ENCODE data around the gene TMEM52.
A peak's percentile ranks its signal among the peaks of the same experiment; 100 is the strongest.

The TMEM52 gene

GRCh38 chr1:1918901-1919303, at the start of gene TMEM52:
Gene TMEM52, minus strand, starts transcription at chr1:1919279. Its CDS starts 14 bp downstream, at chr1:1919265.
- no peak for DNase-seq (ENCODE audit: low read depth)

- DNase-seq (ENCODE audit: low read depth): no peak
These were observed 48.8 kb upstream of the TMEM52 start for GRCh38 chr1:1967879-1968278.

- no peak for DNase-seq (ENCODE audit: low read depth)
These were observed 48.1 kb upstream of the TMEM52 start for GRCh38 chr1:1967151-1967550.

GRCh38 chr1:1966071-1966740, 47.1 kb upstream of the TMEM52 start:
- DNase-seq (ENCODE audit: low read depth): no peak

- no peak for DNase-seq (ENCODE audit: low read depth)
These were observed 46.5 kb upstream of the TMEM52 start for GRCh38 chr1:1965546-1965945.

GRCh38 chr1:1964811-1965210, 45.7 kb upstream of the TMEM52 start:
- no peak for DNase-seq (ENCODE audit: low read depth)

GRCh38 chr1:1963570-1963969, 44.5 kb upstream of the TMEM52 start:
- no peak for DNase-seq (ENCODE audit: low read depth)

GRCh38 chr1:1962752-1963151, 43.7 kb upstream of the TMEM52 start:
- no peak for DNase-seq (ENCODE audit: low read depth)

GRCh38 chr1:1960480-1961196, 41.6 kb upstream of the TMEM52 start:
- DNase-seq (ENCODE audit: low read depth): no peak

GRCh38 chr1:1959840-1960479, 40.9 kb upstream of the TMEM52 start:
- DNase-seq (ENCODE audit: low read depth): peak; percentile 64

- DNase-seq (ENCODE audit: low read depth): no peak
These were observed 40.4 kb upstream of the TMEM52 start for GRCh38 chr1:1959459-1959839.

GRCh38 chr1:1958071-1958541, 39.0 kb upstream of the TMEM52 start:
- no peak for DNase-seq (ENCODE audit: low read depth)

GRCh38 chr1:1957533-1957961, 38.5 kb upstream of the TMEM52 start:
- DNase-seq (ENCODE audit: low read depth): no peak

- DNase-seq (ENCODE audit: low read depth): no peak
These were observed 37.8 kb upstream of the TMEM52 start for GRCh38 chr1:1956586-1957532.

- no peak for DNase-seq (ENCODE audit: low read depth)
These were observed 37.0 kb upstream of the TMEM52 start for GRCh38 chr1:1956101-1956500.

- no peak for DNase-seq (ENCODE audit: low read depth)
These were observed 36.6 kb upstream of the TMEM52 start for GRCh38 chr1:1955621-1956094.

- DNase-seq (ENCODE audit: low read depth): no peak
These were observed 35.9 kb upstream of the TMEM52 start for GRCh38 chr1:1954831-1955441.

- DNase-seq (ENCODE audit: low read depth): no peak
These were observed 34.9 kb upstream of the TMEM52 start for GRCh38 chr1:1954015-1954414.

GRCh38 chr1:1950940-1951339, 31.9 kb upstream of the TMEM52 start:
- no peak for DNase-seq (ENCODE audit: low read depth)

- DNase-seq (ENCODE audit: low read depth): no peak
These were observed 29.7 kb upstream of the TMEM52 start for GRCh38 chr1:1948783-1949182.

GRCh38 chr1:1947493-1947892, 28.4 kb upstream of the TMEM52 start:
- DNase-seq (ENCODE audit: low read depth): no peak

Data from activated T-cell treated with anti-CD3 and anti-CD28 coated beads for 24 hours (primary cell).